Head of caudate nucleus (tissue), 42 donors: ENCODE results near the gene CLN3.
"Not testable (repeated sequence)": the region's sequence is repeated elsewhere in the genome, so short reads cannot be mapped to it uniquely, and the experiment has no call there.

Experiments used
- DNase-seq, 42 donors: peaks; one replicate each; pipeline versions ENCODE4 v3.0.0 to v3.0.0-alpha.2; 2020 to 2021; ENCODE audit warnings: mixed read lengths in 7 of 42
- intact Hi-C: fragments of 100-400 bp; cut with DNase I; formaldehyde crosslinking; loops from one replicate; pipeline ENCODE4 v1.15.0; 2022

CLN3 gene

GRCh38 chr16:28491970-28492474 lies at the start of gene CLN3:
TSS of gene CLN3 (minus strand) at chr16:28492074. CDS start at chr16:28491759, 315 bp downstream.
- peak; percentile 90 to 98 (median 96) for DNase-seq
- intact Hi-C loops, result loop anchor here (2.0 kb wide), 1 partner anchor 63 kb away; no protein-coding TSS in a partner anchor

GRCh38 chr16:28540346-28540745 lies 48.5 kb upstream of the CLN3 start:
- no peak for DNase-seq
- intact Hi-C loops, result no loop called here

- peak; percentile 36 to 91 (median 74) for DNase-seq
- intact Hi-C loops, result no loop called here
Observed at GRCh38 chr16:28538733-28539596, 47.1 kb upstream of the CLN3 start, which contains the start of gene NUPR1. TSS of gene NUPR1 (minus strand) at chr16:28538974. CDS start at chr16:28538907, 67 bp downstream.

- intact Hi-C loops, result no loop called here
- peak in 2 of 42 donors; percentile 2 to 26 for DNase-seq
Observed at GRCh38 chr16:28537964-28538732, 46.3 kb upstream of the CLN3 start.

- DNase-seq, result no peak
- intact Hi-C loops, result no loop called here
Observed at GRCh38 chr16:28537076-28537475, 45.2 kb upstream of the CLN3 start.

- intact Hi-C loops, result no loop called here
Observed at GRCh38 chr16:28534542-28535373, 42.9 kb upstream of the CLN3 start.

GRCh38 chr16:28532940-28533647 lies 41.2 kb upstream of the CLN3 start:
- no peak for DNase-seq
- intact Hi-C loops, result no loop called here

More at GRCh38 chr16:28534542-28535373, 42.9 kb upstream of the CLN3 start:
- peak in 14 of 42 donors; percentile 11 to 45 (median 18) for DNase-seq

GRCh38 chr16:28531777-28532744 lies 40.2 kb upstream of the CLN3 start:
- intact Hi-C loops, result no loop called here
- peak in 20 of 42 donors; percentile 13 to 59 (median 31) for DNase-seq

GRCh38 chr16:28529124-28529523 lies 37.2 kb upstream of the CLN3 start:
- intact Hi-C loops, result no loop called here
- DNase-seq, result no peak

GRCh38 chr16:28528463-28528867 lies 36.6 kb upstream of the CLN3 start:
- intact Hi-C loops, result no loop called here

GRCh38 chr16:28527985-28528384 lies 36.1 kb upstream of the CLN3 start:
- no peak for DNase-seq
- intact Hi-C loops, result no loop called here

More at GRCh38 chr16:28528463-28528867, 36.6 kb upstream of the CLN3 start:
- DNase-seq, result no peak

GRCh38 chr16:28527100-28527785 lies 35.4 kb upstream of the CLN3 start:
- DNase-seq, intact Hi-C loops: not testable (repeated sequence)

- intact Hi-C loops, result no loop called here
- DNase-seq, result no peak
Observed at GRCh38 chr16:28526201-28527099, 34.6 kb upstream of the CLN3 start.

- no peak for DNase-seq
- intact Hi-C loops, result no loop called here
Observed at GRCh38 chr16:28524681-28525171, 32.9 kb upstream of the CLN3 start.

- intact Hi-C loops, result no loop called here
- DNase-seq, result no peak
Observed at GRCh38 chr16:28522792-28523191, 30.9 kb upstream of the CLN3 start.
